Keratinocyte (primary cell): ENCODE results near the gene ELOF1.

Source experiments
- EZH2 ChIP-seq: IDR thresholded peaks from one replicate; pipeline ENCODE4 v1.6.1; 2012; ENCODE audit warnings: inconsistent platforms, mild to moderate bottlenecking, low read length, moderate library complexity
- TF ChIP-seq, protein P1 (sequence below), 3 experiments: IDR thresholded peaks in 1 of 3; conservative IDR thresholded peaks in 1 of 3; optimal IDR thresholded peaks in 1 of 3; 2 replicates in 2 of 3; 3 replicates in 1 of 3; pipeline versions ENCODE3 to v1.5.1; 2011; ENCODE audit warnings: low read length in 3 of 3, mild to moderate bottlenecking in 3 of 3, moderate library complexity in 2 of 3, control low read depth in 1 of 3, inconsistent platforms in 1 of 3; ENCODE audit not compliant: insufficient read depth in 2 of 3; ENCODE audit errors: extremely low read depth in 1 of 3

DNA sequence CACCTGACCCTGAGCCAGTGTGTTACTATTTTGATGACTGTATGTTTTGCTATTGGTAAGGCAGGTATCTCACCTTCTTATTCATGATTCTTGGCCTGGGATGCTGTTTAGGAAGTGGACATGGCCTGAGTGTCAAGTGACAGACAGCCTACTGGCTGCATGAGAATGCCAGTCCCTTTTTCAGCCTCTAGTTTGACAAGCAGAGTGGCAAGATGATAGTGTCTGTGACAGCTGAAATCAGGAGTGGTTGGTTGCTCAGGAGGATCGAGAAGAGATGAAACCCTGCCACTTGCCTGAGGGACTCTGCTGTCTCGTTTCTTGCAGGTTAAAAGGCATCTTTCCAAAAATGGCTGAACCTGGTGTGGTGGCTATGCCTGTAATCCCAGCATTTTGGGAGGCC is 7.1 kb upstream of the ELOF1 start:
- TF ChIP-seq, protein P1, sequence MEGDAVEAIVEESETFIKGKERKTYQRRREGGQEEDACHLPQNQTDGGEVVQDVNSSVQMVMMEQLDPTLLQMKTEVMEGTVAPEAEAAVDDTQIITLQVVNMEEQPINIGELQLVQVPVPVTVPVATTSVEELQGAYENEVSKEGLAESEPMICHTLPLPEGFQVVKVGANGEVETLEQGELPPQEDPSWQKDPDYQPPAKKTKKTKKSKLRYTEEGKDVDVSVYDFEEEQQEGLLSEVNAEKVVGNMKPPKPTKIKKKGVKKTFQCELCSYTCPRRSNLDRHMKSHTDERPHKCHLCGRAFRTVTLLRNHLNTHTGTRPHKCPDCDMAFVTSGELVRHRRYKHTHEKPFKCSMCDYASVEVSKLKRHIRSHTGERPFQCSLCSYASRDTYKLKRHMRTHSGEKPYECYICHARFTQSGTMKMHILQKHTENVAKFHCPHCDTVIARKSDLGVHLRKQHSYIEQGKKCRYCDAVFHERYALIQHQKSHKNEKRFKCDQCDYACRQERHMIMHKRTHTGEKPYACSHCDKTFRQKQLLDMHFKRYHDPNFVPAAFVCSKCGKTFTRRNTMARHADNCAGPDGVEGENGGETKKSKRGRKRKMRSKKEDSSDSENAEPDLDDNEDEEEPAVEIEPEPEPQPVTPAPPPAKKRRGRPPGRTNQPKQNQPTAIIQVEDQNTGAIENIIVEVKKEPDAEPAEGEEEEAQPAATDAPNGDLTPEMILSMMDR (optimal IDR thresholded peaks at IDR 0.05 in 1 of 3, IDR thresholded peaks at IDR 0.05 in 1 of 3, conservative IDR thresholded peaks at IDR 0.05 in 1 of 3; ENCODE audit: extremely low read depth in 1 of 3, insufficient read depth in 2 of 3, low read length in 3 of 3), result no peak
- TF ChIP-seq EZH2, result no peak
